HG02642 (cell line): ENCODE data around the gene NFIC.

ENCODE experiments used
- ATAC-seq: cut with Tn5 transposase; IDR thresholded peaks from one replicate; pipeline ENCODE4 v1.9.1; 2021; ENCODE audit warnings: mild to moderate bottlenecking; ENCODE audit not compliant: unreplicated experiment, poor library complexity

NFIC gene

DNA sequence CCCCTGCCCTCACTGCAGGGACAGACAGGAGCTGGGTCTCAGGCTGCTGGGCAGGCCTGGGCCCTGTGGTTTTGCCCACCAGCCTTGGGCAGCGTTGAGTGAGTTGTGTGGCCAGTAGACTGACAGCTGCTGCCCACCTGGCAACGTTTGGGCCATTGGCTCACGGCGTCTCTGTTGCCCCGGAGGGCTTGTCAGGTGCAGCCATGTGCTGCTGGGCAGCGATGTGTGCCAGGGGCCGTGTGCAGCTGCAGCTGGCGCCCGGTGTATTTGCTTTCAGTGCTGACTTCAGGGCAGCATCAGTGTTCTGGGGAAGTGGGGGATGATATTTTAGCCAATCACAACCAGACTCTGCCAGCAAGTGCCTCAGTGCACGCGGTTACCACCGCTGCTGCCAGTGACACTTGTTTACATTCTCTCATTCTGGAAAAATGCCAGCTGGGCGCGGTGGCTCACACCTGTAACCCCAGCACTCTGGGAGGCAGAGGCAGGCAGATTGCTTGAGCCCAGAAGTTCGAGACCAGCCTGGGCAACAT lies 150.4 kb downstream of the NFIC start:
- ATAC-seq: no peak

DNA sequence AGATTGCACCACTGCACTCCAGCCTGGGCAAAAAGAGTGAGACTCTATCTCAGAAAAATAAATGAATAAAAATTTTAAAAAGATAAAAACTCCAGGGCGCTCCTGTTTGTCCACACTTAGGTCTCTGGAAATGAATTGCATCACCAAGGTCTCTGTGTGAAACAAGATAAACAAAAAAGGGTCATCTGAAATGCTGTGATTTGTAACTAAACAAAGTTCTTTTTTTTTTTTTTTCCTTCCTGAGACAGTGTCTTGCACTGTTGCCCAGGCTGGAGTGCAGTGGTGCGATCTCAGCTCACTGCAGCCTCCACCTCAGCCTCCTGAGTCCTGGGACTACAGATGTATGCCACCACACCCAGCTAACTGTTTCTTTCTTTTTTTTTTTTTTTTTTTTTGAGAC lies 151.3 kb downstream of the NFIC start:
- ATAC-seq: no peak

DNA sequence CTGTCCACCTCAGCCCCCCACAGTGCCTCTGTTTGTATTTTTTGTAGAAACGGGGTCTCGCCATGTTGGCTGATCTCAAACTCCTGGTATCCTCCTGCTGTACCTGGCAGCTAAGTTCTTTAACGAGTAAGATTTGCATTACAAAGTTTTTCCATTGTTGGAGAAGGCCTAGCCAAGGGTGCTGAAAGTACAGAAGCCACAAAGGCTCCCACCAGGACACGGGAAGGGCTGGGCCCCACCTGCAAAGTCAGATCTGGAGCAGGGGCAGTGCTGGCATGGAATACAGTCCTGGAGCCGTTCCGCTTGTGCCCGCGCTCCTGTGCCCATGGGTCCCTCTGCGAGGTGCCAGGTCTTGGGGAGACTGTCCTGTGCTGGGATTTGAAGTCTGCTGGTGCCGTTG lies 151.9 kb downstream of the NFIC start:
- ATAC-seq: no peak

DNA sequence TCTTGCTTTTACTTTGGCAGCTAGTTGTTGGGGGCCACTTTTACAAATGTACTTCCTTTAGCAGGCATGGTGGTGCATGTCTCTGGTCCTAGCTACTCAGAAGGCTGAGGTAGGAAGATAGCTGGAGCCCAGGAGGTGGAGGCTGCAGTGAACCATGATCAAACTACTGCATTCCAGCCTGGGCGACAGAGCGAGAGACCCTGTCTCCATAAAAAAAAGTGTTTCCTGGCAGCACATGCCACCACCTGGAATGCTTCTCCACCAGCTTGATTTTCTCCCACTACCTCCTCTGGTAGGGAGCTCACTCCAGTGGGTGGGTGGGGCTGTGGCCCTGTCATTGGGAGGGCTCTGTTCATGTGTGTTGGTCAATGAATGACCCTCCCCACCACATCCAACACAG lies 152.3 kb downstream of the NFIC start:
- no peak for ATAC-seq
